Stimulated activated CD8-positive, alpha-beta memory T cell treated with anti-CD3 and anti-CD28 coated beads, Interleukin-4, amount 100 ng/mL, for 48 hours (primary cell): ENCODE data around the gene VCL.
A peak's percentile ranks its signal among the peaks of the same experiment; 100 is the strongest.
"Not testable (repeated sequence)": the region's sequence is repeated elsewhere in the genome, so short reads cannot be mapped to it uniquely, and the experiment has no call there.

Experiments used
- DNase-seq: peaks from one replicate; pipeline ENCODE4 v3.0.0-alpha.2; 2020

VCL gene

DNA sequence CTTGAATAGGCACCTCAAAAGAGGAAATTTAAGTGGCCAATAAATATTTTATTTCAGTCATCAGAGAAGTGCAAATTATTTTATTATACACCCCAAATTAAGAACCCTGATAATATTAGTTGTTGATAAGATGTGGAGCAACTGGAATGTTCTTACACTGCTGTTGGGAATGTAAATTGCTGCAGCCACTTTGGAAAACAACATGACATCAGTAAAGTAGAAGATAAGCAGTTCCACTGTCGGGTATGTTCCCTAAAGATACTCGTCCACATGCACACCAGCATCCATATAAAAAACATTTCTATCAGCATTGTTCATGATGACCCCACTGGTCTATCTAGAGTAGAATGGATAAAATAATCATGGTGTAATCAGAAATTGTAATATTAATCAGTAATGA is 46.5 kb downstream of the VCL start:
- DNase-seq: no peak

DNA sequence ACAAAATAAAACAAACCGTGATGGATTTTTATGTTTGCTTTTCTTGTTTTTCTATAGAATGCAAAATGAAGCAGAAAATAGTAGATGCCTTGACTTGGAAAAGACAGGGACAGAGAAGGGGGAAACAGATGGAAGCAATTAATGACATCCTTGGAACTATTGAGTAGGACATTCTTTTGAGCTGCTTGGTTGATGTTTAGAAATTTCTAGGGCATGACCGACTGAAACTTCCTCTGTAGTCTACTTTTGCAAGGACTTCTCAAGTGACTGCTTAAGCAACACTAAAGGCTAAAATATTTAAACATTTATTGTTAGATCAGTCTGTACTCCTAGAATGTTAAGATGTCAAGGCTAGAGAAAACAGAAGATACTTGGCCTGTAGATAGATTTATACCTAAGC is 49.4 kb downstream of the VCL start:
- no peak for DNase-seq

DNA sequence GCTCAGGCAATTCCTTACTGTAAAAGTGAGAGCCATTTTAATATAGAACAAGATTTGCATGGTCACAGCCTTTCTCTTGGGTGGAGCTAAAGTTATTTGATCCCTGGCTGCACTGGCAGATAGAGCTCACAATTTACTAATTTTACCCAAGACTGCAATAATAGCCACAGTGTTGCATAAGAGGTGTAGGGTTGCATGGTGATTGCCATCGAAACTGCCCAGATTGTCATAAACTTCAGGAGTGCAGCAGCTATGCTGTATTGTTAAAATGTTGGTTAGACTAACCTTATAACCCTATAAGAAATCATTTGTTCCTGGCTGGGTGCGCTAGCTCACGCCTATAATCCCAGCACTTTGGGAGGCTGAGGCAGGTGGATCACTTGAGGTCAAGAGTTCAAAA is 50.0 kb downstream of the VCL start:
- no peak for DNase-seq

DNA sequence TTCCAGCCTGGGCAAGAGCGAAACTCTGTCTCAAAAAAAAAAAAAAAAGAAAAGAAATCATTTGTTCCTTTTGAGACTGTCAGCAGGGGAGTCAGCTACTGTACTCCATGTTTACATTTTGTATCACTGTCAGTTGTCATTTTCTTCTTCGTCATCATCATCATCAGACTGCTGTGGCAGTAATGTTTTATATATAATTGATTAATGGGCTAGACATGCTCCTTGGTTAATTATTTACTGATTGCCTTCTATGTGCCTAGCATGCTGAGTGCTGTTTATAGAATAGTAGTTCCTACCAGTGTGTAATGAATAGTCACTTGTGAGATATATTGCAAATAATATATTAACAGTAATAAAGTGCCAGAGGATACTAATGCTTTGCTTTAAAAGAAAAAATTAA is 50.5 kb downstream of the VCL start:
- no peak for DNase-seq

DNA sequence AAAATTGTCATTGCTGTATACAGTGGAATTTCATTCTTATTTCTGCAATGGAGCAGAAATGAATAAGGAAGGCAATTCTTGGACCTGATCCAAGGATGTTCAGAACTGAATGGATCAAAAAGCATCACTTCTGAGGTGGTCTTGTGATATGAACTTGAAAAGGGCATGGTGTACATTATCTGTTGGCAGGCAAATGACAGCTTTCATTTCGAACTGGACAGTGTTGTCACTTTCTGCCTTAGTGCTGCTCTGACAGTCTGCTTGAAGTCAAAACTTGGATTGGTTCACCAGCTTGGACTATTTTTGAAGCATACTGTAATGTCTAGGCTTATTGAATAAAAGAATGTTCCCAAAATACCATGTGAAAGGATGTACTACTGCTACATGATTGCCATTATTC is 52.0 kb downstream of the VCL start:
- no peak for DNase-seq

DNA sequence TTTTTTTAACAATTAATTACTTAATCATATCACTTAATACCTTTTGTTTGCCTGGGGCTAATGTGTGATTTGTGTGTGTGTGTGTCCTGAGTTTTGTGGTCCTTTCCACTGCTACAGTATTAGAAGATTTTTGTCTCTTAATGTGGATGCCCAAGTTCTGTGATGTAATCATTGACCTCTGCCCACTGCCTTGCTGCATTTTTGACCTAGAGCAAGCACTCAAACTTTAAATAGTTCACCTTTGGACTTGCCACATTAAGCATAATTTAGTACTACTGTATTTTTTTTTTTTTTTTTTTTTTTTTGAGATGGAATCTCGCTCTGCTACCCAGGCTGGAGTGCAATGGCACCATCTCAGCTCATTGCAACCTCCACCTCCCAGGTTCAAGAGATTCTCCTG is 52.7 kb downstream of the VCL start:
- no peak for DNase-seq

DNA sequence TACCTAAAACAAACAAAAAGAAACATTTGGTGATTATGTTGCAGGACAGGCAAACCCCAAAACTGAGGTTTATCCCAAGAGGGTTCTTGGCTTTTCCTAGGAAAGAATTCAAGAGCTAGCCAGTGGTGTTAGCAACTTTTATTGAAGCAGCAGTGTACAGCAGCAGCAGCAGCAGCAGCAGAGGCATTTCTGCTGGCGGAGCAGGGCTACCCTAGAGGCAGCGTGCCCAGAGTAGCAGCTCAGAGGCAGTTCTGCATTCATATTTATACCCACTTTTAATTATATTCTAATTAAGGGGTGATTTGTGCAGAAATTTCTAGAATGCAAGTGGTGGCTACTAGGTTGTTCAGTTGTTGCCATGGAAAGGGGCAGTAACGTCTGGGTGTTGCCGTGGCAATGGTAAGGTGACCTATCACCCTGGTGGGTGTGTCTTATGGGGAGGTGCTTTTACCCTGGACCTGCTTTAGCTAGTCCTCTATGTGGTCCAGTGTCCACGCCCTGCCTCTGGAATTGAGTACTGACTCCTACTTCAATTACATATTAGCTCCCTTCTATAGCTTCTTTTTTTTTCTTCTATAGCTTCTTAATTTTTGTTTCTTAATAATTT is 53.9 kb downstream of the VCL start:
- DNase-seq: no peak

DNA sequence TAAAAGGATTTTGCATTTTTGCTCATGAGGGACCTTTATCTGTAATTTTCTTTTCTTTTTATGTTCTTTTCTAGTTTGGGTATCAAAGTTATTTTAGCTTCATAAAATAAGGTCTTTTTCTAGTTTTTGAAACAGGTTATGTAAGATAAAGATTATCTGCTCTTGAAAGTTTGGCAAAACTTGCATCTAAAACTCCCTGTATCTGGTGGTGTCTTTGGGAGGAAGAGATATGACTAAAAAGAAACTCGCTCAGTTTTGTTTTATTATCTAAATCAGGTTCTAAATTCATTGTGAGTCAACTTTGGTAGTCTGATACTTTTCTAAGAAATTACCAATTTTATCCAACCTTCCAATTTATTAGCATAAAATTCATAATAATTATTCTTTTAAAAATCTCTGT is 55.1 kb downstream of the VCL start:
- no peak for DNase-seq

DNA sequence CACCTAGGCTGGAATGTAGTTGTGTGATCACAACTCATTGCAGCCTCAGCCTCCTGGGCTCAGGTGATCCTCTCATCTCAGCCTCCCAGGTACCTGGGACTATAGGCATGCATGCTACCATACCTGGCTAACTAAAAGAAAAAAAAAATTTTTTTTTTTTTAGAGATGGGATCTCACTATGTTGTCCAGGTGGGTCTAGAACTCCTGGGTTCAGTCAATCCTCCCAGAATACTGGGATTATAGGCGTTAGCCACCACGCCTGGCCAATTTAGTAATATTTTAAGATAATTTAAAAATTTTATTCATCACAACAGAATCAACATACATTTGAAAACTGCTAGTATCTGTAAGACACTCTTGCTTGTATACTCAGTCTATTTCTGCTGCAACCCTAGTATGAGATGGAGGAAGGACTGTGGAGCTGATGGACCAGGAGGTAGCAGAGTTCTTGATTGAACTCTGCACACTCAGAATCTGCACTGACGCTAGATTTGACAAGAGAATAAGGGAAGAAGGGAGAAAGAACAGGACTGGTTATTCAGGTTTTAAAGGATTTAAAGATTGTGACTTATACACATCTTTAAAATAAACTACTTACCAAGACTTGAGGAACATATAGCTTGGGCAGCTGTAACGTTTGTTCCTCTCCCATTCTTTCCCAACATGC is 57.6 kb downstream of the VCL start:
- no peak for DNase-seq

DNA sequence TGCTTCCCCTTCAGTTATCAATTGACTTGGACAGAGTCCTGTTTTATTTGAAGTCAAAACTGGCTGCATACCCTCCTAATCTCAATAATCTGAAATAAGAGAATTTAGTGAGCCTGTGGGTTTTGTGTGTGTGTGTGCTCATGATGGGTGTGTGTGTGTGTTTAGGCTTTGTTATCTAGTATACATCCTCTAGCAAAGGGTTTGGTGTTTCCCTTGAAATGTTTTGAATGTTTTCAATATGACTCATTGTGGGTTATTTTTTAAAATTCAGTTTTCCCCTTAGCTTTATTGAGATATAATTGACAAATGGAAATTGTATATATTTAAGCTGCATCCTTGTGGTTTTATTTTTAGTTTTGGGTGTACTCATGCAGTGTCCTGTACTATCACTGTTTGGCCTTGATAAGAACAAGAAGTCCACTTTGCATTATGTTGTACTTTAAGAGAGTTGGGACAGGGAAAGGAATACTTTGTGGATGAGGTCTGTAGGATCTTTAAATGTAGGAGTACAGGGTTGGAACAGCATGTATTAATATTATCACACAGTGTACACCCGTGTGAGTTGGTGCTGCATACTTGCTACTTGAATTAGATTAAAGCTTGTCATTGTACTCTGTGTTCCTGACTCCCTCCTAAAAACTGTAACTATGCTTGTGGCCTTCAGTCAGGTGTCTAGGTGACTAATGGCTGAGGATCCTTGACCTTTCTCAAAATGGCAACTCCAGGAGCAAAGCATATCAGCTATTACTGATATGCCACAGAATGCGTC is 58.3 kb downstream of the VCL start:
- DNase-seq: no peak

DNA sequence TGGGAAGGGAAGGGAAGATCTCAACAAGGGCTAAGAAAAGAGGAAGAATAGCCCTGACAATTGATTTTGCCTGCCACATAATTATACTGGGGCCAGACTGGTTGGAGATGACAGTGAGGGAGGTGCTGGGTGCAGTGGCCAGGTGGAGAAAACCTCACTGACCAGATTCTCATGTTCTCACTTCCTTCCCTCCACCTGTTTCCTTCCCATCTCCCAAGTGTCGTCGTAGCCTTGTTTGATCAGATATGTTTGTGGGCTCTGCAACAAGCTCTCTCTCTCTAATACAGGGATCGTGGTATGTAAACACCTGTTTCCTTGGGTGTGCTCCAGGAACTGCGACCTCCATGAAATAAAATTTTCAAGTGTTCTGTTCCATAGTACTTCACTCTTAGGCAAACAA is 60.2 kb downstream of the VCL start:
- no peak for DNase-seq

DNA sequence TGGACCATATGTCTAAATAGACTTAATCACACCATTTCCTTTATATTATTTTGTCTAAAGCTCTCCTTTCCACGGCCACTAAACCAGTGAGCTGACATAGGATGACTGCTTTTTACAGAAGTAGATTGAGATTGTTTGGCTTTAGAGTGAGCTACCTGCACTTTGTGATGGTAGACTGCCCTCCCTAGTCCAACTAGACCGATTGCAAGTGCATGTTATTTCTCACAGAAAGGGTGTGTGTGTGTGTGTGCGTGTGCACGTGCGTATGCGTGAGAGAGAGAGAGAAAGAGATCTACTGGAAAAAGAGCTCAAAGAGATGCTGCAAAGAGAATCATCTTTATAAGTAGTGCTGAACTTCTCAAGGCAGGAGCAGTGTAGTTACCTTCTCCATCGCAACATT is 60.7 kb downstream of the VCL start:
- no peak for DNase-seq

DNA sequence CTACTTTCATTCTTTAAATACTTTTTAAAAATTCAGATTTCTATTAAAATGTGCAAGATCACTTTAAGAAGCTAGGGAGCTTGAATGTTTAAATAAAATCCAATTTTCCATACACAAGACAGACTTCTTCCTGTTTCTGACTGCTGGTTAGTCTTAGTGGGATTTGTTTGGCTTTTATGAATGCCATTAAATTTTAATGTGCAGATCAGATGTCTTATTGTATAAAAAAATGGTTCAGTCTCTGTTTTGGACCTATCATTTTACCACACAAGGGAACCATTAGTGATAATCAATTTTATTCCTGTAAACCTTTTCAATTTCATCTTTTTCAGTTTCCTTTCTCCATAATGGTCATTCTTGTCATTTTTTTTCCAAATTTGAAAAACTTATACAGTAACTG is 63.2 kb downstream of the VCL start:
- no peak for DNase-seq

DNA sequence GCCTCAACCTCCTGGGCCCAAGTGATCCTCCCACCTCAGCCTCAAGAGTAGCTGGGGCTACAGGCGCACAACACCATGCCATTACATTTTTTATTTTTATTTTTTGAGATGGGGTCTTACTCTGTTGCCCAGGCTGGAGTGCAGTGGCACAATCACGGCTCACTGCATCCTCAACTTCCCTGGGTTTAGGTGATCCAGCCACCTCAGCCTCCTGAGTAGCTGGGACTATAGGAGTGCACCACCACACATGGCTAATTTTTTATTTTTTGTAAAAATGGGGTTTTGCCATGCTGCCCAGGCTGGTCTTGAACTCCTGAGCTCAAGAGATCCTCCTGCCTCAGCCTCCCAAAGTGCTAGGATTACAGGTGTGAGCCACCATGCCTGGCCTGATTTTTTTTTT is 64.1 kb downstream of the VCL start:
- not testable (repeated sequence) for DNase-seq

DNA sequence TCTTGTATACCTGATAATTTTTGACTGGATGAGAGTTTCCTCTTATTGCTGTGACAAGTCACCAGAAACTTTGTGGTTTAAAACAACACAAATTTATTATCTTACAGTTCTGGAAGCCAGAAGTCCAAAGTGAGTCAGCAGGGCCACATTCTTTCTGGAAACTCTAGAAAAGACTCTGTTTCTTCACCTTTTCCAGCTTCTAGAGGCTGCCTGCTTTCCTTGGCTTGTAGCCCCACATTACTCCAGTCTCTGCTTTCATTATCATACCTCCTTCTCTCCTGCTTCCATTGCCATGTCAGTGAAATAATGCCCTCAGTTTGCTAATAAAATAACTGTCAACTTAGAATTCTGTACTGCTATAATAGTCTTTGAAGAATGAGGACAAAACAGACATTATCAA is 65.3 kb downstream of the VCL start:
- DNase-seq: no peak

DNA sequence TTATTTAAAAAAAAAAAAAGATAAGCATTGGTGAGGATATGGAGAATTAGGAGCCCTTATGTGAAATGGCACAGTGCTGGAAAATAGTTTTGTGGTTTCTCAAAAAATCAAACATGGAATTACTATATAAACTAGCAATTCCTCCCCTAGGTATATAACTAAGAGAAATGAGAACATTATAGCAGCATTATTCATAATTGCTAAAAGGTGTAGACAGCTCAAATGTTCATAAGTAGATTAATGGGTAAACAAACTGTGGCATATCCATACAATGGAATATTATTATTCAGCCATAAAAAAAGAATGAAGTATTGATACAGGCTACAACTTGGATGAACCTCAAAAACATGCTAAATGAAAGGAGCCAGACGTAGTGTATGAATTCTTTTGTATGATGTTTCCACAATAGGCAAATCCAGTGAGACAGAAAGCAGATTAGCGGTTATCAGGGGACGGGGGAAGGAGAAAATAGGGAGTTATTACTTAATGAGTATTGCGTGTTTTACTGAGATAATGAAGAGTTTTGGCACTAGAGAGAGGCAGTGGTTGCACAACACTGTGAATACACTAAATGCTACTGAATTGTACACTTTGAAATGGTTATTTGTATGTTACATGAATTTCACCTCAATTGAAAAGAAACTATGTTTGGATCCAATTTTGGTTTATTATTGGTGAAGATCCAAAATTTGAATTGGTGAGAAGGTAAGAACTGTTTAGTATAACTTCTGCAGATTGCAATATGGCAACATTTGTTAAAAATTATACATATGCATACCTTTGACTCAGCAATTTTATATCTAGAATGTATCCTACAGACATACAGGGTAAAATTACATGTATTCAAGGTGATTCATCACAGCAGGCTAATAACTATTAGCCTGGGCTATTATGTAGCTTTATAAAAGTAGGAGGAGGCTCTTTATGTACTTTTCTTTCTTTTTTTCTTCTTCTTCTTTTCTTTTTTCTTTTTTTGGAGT is 69.7 kb downstream of the VCL start:
- no peak for DNase-seq

DNA sequence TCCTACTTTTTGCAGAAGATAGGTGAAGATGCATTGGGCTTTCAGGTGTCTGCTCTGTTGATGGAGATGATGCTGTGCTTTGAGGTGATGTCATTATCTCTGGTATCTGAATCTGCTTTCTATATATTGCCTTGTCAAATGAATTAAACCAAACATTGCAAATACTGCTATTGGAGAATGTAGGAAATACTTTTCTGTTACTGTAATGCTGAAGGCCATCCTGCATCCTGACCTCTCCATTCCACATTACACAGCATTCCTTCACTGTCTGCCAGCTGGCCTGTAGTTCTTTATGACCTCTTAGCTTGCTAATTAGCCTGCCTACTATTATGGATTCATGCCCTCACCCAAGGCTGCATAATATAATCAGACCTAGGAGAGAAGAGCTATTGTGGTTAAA is 73.2 kb downstream of the VCL start:
- no peak for DNase-seq

DNA sequence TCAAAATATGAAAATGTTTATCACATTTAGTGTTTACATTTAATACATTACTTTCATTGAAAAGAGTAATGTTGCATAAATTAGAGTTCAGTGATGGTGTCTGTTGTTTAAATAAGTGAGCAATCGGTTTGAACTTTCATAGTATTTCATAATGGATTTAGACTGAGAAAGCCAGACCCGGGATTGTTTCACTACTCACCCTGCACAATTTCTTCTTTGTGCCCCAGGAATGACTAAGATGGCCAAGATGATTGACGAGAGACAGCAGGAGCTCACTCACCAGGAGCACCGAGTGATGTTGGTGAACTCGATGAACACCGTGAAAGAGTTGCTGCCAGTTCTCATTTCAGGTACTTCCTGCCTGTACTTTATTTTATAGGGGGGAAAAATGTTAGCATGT is 74.6 kb downstream of the VCL start:
- no peak for DNase-seq

DNA sequence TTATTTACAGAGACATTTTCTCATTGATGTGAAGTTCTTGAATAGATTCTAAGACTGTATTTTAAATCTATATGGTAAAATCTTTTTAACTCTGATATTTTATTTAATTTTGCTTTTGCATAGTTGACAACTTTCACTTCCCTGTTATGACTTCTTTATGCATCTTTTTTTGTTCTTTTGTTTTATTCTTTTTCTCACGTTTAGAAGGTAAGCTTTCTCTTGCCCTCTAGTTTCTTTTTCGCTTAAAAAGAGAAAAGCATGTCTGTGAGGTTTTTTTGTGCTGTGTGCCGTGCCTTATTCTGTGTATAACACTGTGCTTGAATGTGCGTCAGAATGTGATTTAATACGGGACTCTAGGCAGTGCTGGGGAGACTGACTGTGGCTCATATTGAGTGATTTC is 78.0 kb downstream of the VCL start:
- DNase-seq: no peak

DNA sequence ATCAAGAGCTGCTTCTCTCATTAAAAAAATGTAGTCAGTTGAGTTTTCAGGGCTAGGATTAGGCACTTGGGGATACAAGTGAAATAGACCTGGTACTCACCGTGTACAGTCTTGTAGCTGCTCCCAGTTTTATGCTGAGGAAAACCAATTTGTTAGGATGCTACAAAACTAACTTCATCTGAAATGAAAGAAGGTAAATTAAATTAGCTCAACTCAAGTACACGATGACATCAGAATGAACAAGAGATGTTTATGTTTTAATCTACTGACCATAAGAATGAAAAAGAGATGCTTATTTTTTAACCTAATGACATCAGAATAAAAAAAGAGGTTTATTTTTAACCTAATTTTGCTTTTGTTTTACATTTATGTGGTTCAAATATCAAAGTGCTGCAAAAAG is 79.0 kb downstream of the VCL start:
- DNase-seq: no peak

DNA sequence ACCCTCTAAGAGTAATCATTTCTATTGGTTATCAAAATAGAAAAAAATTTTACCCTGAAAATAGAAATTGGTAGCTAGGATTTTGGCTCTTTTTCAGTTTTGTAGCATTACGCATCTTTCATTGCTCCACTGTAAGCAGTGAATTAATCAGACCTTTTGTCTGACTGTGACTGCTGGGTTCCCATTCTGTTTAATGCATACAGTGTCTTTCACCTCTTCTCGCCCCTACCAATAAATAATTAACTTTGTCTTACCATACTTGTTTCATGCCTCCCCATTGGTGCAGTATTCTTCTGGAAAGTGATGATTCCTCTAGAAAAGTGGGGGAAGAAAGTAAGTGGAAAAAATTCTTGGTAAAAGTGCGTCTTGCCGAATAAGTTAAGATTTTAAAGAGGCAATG is 79.5 kb downstream of the VCL start:
- DNase-seq: no peak

DNA sequence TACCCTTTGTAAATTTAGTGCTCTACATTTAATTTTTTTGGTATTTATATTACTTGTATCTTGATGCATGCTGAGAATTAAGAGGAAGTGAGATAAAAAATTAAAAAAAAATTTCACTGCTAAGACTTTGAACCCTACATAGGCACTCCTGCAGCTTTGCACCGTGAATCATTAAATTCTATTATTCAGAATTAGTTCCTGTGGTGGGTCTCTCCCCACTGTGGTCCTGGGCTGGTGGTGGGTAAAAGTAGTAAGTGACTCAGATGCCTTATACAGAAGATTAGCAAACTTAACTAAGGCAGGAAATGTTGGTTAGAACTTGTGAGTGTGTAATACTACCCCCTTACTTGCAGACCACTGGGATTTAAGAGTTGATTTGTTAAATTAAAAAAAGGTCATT is 80.1 kb downstream of the VCL start:
- DNase-seq: peak; percentile 67
